ENCODE data around the gene FAM43A.

Gene FAM43A, protein sequence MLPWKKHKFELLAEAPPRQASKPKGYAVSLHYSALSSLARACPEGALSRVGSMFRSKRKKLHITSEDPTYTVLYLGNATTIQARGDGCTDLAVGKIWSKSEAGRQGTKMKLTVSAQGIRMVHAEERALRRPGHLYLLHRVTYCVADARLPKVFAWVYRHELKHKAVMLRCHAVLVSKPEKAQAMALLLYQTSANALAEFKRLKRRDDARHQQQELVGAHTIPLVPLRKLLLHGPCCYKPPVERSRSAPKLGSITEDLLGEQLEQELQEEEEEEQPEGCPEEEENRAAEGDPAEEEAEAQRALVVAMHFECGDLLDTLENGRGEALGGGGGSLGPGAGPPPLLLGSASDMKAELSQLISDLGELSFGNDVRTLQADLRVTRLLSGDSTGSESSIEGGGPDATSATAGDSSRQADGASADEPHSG

DNA sequence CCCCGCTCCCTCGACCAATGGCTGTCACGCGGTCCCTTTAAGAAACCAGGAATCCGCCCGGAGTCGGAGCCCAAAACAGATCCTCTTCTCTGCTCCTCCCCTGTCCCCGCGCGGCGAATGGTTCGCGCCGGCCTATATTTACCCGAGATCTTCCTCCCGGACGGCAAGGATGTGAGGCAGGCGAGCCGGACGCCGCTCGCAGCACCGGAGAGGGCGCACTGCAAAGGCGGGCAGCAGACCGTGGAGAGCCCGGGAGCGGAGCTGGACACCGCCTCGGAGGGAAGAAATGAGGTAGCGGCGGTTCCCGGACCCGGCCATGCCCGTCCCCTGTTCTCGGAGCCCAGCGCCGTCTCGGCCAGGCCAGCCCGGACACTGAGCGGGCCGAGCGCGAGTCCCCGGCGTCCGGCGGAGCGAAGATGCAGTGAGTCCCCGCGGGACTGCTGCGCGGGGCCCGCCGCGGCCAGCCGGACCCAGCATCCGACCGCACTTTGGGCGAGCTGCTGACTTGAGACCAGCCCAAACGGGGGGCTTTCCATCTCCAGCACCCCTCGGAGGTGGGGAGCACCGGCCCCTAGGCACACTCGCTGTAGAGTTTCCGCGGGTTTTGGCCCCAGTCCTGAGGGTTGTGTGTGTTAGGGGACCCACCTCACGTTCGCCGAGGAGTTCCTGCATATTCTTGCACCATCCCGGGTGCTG, at the start of gene FAM43A:
Gene FAM43A (plus strand): TSS at position 166 of the 696 bp plus-strand sequence. CDS start 944 bp downstream, outside the sequence.
- peak; percentile 96 for DNase-seq (ENCODE audit: low spot score)

DNA sequence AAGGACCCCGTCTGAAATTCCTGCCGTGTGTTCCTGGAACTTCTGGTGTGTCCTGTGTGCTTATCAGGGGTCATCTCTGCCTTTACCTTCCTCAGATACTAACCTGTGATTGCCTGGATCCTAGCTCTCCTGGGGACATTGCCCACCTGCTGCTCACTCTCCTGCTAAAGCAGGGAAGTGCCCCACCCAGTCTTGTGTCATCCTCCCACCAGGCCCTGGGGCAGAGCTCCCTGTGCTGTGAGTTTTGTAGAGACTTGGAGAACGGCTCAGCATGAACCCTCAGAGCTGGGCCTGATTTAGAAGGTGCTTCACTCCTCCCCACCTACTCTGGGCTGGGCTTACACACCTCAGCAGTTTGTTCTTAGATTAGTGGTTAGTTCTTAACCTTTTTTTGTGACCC, 48.6 kb upstream of the FAM43A start:
- no peak for DNase-seq (ENCODE audit: low spot score)

DNA sequence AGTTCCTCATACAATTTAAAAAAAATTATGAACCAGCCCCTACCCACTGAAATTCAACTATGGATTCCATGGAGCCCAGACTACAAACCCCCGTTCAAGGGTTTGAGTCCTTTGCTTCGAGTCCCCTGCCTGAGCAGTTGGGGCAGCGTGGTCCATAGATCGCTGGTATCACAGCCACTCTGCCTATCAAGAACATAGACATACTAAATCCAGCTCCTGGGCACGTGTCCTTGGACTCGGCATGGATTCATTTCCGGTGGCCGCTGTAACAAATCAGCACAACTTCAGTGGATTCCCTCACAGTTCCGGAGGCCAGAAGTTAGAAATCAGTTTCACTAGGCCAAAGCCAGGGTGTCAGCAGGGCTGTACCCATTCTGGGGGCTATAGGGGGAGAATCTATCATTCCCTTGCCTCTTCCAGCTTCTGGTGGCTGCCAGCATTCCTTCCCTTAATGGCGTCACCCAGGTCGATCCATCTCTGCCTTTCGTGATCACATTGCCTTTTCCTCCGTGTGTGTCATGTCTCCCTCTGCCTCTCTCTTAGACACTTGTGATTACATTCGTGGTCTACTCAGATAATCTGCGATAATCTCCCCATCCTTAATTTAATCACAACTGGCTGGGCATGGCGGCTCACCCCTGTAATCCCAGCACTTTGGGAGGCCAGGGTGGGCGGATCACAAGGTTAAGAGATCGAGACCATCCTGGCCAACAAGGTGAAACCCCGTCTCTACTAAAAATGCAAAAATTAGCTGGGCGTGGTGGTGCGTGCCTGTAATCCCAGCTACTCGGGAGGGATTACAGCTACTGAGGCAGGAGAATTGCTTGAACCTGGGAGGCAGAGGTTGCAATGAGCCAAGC, 47.9 kb upstream of the FAM43A start:
- DNase-seq (ENCODE audit: low spot score), result no peak

DNA sequence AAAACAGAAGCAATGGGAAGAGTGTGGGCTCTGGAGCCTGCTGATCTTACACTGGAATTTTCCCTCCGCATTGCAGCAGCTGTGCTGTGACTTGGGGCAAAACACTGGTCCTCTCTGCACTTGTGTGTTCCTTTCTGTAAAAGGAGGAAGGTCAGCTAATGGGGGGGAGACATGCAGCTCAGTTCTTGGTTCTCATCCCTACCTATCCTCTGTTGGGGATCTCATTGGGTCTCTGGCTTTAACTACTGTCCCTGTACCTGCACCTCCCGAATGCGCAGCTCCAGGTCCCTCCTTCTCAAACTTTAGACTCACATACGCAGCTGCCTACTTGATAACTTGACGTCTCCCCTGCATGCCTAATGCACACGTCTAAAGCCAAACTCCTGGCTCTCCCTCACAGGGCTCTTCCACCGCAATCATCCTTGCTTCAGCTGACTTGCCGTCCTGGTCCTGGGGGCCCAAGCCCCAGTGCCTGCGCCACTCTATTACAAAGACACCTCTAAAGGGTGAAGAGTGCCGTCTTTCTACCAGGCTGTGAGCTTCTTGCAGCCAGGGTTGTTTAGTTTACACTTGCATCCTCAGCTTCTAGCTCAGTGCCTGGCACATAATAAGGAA, 46.6 kb upstream of the FAM43A start:
- no peak for DNase-seq (ENCODE audit: low spot score)

DNA sequence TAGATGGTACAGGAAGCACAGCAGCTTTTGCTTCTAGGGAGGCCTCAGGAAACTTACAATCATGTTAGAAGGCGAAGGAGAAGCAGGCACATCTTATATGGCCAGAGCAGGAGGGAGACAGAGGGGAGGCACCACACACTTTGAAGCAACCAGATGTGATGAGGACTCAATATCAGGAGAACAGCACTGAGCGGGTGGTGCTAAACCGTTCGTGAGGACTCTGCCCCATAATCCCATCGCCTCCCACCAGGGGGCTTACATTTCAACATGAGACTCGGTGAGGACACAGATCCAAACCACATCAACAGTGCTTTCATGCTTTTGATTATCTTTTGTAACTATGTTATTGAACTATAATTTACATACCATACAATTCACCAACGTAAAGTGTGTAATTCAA, 44.9 kb upstream of the FAM43A start:
- DNase-seq (ENCODE audit: low spot score), result peak; percentile 19

DNA sequence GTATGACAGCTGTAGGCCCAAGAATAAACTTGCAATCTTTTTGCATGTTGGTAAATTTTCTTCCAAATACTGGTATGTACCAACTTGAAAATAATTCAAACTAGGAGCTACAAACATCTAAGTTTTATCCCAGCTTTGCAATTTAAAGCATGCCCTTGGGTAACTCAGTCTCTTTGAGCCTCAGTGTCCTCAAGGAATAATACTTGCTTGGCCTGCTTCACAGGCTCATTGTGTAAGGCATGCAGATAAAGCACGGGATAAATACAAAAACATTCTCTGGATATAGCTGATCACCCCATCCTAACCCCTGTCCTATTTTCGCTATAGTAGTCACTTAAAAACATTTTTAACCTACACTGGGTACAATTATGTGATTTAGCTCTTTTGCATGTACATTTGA, 42.9 kb upstream of the FAM43A start:
- DNase-seq (ENCODE audit: low spot score), result no peak

DNA sequence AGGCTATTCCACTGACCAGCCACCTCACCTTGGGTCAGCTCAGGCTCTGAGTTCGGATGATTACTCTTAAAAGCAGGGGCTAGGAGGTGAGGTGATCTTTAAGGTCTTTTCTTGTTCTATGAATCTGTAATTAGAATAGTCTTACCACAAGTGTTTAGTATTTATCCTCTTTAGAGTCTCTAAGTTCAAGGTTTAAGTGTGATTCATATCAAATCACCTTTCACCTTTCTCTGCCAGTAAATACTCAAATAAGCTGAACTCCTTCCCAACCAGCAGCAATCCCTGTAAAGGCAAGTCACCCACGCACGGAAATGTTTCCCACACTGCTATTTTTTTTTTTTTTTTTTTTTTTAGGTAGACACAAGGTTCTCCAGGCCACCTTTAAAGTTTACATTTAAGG, 37.9 kb upstream of the FAM43A start:
- DNase-seq (ENCODE audit: low spot score), result no peak

DNA sequence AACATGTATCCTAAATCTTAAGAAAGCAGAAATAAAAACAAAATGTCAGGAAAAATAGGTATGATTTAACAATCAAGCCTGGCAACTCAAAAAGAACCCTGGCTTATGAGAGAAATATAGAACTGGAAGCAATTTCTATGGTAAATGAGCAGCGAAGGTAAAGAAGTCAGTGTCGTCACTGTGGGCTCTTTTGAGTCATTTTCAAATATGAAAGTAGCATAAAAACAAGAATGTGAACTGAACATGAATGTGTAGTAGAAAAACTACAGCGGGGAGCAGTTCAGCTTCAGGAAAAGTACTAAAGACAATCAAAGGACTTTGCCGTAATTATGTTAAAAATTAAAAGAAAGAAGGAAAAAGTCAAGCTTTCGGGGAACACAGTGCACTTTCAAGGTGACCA, 31.2 kb upstream of the FAM43A start:
- no peak for DNase-seq (ENCODE audit: low spot score)

DNA sequence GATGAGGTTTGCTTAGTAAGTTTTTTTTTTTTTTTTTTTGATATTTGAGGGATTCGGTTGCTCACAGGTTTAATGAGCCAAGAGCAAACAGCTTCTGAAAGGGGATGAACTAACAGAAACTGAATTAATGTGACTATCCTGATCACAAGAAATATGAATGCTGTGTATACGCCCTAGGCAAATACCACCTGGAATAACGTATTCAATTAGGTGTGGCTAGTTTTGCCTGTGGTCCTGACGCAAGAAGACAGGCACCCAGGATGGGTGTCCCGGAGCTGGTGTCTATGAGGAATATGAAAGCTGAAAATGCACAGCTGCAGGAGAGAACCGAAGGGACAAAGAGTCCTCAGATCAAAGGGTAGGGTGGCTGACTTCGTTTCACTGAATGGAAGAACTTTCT, 28.2 kb upstream of the FAM43A start:
- no peak for DNase-seq (ENCODE audit: low spot score)

DNA sequence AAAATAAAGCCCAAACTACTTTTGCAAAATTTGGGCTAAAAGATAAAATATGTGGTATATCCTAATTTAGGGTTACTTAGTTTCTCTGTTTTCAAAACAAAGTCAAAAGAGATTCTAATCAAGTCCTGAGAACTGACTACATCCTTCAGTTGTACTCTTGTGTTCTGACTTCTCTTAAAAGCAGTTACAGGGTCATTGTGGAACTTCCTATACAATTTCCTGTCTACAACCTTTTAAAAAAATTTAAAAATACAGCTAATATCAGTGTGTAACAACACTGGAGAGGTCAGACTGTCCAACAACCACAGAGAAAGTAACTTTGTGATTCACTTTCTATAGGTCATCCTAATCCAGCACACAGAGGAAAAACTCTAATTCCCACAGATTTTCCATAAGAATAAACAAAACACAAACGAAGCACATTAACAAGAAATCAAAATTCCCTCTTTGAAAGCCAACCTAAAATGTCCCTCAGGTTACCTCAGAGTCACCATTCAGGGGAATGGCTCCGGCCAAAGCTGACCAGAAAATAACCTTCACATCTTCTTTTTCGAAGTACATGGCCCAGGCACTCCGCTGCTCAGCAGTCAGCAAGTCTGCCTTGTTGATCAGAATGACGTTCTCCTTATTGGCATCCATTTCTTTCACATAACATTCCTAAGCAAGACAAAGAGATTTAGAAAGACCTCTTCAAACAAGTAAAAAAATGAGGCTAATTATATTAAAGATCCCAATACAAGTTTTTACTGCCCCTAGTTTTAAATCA, 27.0 kb upstream of the FAM43A start:
- DNase-seq (ENCODE audit: low spot score), result no peak

DNA sequence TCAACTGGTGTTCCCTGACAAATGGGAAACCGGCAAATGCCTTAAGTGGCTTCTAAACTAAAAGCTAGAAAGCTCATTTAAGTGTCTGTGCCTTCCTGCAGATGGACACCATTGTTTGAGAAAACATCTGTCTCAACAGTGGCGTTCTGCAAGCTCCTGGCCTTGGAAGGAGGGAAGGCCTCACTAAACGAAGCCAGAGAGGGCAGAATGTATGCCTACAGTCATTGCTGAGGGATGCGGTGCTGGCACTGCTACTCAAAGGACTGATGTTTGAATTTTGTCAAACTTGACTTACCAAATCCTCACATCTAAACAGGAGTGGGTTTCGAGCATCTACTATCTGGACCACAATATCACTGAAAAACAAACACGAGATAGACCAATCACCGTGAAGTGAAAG, 25.9 kb upstream of the FAM43A start:
- DNase-seq (ENCODE audit: low spot score), result no peak

DNA sequence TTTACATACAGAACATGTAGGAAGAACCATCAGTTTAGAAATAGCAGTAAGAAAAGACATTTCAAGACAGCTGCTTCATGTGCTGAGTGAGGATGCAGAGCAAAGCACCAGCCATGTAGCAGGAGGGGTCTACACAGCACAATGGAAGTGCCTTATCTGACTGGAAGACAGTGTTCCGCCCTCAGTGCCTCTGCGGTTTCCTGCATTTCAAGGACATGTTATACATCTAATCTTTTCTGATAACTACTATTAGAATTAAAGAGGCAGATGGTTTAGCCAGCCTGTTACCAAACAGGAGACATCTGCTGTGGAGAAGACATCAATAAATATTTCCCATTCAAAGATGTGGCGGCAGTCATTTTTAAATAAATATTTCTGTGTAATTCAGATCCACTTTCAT, 24.3 kb upstream of the FAM43A start:
- DNase-seq (ENCODE audit: low spot score), result no peak

DNA sequence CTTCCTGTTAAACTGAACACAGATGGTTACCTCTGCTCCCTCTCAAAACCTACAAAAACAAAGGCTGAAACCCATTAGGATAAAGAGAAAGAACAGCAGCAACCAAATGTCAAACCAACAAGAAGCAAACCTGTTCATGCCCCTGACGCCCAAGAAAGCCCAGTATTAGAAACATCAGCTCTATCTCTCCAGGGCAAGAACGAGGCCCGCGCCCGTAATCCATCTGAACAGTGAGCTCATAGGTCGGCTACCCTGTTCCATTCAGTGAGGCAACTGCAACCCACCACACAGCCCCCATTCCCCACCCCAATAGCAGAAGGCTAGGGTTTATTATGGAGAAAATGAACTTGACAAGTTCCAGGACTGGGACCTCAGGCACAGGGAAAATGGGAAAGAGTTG, 23.7 kb upstream of the FAM43A start:
- no peak for DNase-seq (ENCODE audit: low spot score)

DNA sequence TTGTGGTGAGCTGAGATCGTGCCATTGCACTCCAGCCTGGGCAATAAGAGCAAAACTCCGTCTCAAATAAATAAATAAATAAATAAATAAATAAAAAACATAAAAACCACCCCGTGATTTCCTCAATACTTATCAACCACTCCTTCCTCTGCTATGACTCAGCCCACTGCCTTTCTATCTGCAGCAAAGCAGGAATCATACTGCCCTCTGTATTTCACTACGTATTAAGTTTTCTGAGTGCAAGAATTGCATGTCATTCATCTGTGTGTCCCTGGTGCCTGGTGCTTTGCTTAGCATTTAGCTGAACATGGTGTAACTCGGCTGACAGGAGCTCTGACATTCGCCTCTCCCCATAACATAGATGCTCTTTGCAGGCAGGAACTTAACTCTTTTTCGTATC, 20.8 kb upstream of the FAM43A start:
- no peak for DNase-seq (ENCODE audit: low spot score)

DNA sequence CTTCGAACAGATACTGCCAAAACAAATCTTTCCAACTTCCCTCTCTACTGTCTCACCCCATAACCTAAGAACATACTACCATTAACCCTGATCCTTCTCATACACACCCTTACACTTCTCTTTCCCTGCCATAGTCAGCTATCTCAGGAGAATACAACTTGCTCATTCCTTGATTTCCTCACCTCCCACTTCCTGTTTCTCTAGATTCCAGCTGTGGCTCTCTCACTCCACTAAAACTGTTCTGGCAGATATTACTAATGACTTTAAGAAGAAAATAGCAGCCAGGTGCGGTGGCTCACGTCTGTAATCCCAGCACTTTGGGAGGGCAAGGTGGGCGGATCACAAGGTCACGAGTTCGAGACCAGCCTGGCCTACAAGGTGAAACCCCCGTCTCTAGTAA, 18.3 kb upstream of the FAM43A start:
- no peak for DNase-seq (ENCODE audit: low spot score)

DNA sequence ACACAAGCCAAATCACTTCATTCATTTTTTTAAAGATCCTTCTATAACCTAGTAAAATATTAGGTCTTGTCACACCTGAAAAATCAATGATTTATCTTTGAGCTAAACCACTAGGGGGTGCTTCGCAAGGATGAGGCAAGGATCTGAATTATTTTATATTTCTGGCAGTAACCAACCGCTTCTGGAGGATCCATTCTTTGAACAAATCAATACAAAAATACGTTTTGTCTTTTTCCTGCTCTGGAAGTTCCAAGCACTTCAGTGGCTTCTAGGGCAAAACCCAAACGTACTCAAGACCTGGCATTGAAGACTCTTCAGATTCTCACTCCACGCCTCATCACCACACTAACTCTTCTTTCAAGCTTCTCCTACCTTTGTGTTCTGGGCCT, 14.2 kb upstream of the FAM43A start:
- peak; percentile 57 for DNase-seq (ENCODE audit: low spot score)

DNA sequence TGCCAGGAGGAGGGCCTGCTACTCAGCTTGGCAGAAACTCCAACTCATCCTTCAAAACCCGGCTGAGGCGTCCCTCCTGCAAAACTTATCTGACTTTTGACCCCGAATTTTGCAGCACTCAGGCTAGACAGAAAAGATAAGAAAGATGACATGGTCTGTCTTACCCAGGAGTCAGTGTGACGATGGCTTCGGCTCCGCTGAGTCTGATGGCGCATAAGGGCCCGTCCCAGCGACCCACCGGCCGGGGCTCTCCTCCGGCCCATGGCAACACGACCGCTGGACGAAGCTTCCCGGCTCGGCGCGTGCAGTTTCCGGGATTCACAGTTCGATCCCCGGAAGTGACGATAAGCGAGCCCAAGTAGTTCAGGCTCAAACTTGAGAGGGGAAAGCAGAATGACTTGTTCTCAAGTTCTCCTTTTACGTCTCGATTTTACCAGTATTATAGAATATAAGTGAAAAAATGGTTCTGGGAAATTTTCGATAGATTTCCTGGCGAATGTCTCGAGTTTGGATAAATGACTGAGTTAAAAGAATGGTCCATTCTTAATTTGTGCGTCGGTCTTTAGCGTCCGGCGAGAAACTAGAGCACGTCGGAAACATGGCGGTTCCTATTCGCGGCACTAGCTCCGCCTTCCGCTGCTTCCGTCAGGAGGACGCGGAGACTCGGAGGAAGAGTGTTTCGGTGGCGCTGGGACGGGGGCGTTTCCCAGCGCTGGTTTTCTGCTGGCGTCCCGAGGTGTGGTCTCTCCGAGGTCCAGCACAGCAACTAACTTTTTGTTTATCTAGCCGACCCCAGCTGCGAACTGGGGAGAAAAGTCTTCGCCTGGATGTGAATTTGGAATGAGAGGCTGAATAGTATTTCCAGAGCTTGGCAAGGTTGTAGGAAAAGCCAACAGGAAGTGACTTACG, 13.5 kb upstream of the FAM43A start, which contains the start of gene LSG1:
Gene LSG1 (minus strand): TSS at position 292 of the 909 bp plus-strand sequence. CDS start 29 bp downstream, at position 263.
- peak; percentile 92 for DNase-seq (ENCODE audit: low spot score)

DNA sequence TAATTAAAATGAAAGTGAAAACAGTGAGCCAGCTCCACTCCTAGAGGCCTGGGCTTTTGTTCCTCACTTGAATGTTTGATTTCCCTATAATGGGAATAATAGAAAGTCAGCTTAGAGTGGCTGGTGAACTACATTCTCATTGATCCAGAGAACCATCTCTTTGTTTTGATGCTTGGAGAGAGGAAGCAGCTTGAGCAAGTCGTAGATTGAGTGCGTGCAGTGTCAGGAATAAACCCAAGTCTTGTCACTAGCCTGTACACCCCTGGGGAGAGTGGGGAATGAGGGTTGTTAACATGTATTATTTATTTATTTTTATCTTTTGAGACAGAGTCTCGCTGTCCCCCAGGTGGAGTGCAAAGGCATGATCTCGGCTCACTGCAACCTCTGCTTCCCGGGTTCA, 12.8 kb upstream of the FAM43A start:
- no peak for DNase-seq (ENCODE audit: low spot score)

DNA sequence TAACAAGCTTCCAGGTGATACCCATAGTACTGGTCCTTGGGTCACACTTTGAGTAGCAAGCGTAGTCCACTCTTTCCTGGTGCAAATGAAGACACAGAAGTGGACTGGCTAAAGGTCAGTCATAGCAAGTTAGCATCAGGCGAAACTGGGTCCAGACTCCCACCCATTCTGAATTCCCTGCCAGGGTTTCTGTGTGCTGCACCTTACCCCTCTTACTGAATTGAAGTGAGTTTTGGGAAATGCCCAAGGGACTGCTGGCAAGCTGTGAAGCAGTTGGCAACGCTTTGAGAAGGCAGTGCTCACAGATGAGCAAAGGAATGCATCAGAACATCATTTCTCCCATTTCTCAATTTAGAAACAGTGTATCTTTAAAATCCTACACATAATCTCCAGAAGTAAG, 11.9 kb upstream of the FAM43A start:
- no peak for DNase-seq (ENCODE audit: low spot score)

DNA sequence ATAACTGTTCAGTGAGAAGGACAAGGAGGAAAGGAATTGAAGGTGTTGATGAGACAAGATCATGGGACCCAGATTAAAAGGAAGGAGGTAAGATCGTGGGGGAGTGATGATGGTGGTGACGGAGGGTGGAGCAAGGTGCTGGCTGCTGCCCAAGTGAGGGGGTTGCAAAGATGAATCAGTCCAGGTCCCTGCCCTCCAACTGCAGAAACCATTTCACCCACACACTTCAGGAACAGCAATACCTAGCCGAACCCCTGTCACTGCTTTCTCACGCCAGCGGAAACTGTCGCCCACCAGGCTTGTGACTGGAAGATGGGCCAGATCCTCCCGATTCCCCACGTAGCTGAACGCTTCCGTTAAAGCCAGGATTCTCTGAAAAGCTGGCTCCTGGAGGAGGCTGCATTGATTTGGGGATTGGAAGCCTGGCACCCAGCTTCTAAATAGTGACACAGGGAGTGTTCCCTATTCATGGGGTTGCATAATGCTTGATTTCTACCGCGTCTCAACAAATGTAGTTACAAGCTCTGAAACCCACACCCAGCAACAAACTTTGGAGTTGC, 10.5 kb upstream of the FAM43A start:
- DNase-seq (ENCODE audit: low spot score), result no peak
